Measurements from ENCODE around the gene CENPK.

DNA sequence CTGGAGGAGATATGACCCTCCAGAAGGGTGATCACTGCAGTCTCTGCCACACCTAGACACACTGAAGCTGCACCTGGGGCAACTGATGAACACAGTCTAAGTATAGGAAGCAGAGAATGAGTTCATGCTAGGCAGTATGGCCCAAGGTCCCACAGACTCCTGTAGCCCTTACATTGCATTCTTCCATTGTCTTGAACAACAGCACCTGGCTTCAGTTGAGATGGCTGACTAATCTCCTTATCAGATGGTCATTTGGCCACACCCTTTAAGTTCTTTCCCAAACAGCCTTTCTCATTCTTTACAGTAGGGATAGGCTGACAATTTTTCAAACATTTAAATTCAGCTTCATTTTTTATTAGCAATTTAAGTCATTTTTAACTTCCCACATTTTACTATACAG, 23.1 kb downstream of the CENPK start:
- TF ChIP-seq POLR2AphosphoS5 (IDR thresholded peaks at IDR 0.05; ENCODE audit: low read depth, low read length), result no peak
- no peak for TF ChIP-seq POLR2A (IDR thresholded peaks at IDR 0.05; ENCODE audit: low read depth, low read length)
- no peak for TF ChIP-seq TAF1 (IDR thresholded peaks at IDR 0.05; ENCODE audit: borderline replicate concordance, low read depth, low read length)
